GM21825 (cell line): ENCODE results near the gene CCNH.

Experiments used
- ATAC-seq: cut with Tn5 transposase; IDR thresholded peaks from one replicate; pipeline ENCODE4 v1.9.1; 2021; ENCODE audit warnings: mild to moderate bottlenecking, moderate library complexity; ENCODE audit not compliant: unreplicated experiment

CCNH gene

DNA sequence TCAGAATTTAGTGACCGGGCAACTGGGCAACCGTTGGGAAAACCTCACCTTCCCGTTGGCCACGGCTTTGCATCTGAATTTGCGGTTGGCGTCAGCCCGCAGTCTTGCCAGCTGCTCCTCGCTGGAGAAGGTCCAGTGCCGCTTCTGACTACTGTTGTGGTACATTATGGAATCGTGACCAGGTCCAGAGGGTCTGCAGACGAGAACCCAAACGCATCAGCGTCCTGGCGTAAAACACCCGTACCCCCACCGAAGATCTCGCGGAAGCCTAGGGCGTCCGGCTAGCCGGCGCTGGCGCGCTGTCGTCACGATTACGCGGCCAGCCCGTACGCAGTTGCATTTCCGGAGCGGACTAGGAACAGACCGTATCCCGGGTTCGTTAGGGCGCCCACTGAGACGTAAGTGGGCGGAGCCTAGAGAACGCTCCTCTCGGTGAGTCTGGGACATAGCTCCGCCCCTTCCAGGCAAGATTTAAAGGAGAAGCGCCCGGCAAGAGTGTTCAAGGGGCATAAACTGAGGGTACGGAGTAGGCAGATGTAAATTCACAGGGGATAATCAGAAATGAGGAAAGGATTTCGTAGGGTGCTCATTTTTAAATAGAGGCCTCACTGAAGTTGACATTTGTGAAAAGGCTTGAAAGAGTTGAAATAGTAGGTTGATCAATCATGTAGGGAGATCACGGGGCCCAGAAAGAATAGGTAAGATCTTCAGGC, at the start of gene CCNH:
CCNH (minus strand) TSS at position 301 of the 713 bp plus-strand sequence; CDS start at position 165, 136 bp downstream.
- peak; percentile 100 for ATAC-seq

DNA sequence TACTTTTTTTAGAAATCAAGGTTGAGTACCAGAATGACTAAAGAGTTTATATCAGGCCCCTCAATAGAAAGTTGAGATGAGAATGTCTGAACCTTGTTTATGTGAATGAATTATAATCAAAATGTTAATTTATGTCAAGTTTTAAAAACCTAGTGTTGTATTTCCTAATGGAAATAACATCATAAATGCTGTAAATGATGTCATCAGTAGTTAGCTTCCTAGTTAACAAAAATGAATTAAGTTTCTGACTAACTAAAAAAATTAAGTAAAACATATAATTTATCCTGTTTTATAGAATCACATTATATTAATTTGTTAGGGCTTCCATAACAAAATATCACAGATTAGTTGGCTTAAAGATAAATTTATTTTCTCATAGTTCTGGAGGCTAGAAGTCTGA, 45.0 kb upstream of the CCNH start:
- ATAC-seq: no peak

DNA sequence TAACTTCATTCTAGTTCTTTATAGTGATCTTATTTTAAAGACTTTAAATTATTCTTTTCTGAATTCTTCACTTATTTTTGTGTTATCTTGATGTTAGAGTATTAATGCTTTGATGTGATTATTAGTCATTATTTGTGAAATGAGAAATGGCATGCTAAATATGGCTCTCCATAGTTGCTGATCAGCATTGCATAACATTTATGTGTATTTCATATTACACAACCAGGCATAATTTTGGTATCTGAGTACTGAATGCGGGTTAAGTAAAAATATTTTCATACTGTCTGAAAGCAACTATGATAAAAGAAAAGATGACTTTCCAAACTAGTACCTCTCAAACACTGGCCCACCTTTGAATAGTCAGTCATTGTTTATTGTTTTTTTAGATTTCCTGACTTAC, 41.1 kb upstream of the CCNH start:
- ATAC-seq: no peak

DNA sequence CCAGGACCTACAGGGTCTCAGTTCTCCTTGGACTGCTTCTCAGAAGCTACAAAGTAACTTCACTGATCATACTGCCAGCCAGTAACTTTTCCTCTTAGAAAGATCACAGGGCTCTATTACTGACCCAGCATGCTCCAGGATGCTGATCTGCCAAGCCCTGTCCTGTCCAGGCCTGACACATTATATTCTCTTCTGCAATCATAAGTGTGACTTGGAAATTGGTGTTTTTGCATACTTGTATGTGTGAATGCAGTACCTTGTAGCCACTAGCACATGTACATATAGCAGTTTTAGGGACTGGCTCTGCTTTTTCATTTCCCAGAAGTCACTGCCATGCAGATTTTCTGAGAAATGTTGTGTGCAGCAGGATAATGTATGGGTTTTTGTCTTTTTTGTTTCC, 40.1 kb upstream of the CCNH start:
- ATAC-seq: no peak

DNA sequence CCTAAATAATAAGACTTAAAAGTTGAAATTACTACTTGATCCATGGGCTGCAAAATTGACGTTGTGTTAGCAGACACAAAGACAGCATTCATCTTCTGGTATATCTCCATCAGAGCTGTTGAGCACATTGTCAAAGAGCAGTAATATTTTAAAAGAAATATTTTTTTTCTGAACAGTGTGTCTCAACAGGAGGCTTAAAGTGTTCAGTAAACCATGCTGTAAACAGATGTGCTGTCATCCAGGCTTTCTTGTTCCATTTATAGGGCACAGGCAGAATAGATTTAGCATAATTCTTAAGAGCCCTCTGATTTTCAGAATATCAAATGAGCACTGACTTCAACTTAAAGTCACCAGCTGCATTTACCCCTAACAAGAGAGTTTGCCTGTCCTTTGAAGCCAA, 29.7 kb upstream of the CCNH start:
- ATAC-seq: no peak

DNA sequence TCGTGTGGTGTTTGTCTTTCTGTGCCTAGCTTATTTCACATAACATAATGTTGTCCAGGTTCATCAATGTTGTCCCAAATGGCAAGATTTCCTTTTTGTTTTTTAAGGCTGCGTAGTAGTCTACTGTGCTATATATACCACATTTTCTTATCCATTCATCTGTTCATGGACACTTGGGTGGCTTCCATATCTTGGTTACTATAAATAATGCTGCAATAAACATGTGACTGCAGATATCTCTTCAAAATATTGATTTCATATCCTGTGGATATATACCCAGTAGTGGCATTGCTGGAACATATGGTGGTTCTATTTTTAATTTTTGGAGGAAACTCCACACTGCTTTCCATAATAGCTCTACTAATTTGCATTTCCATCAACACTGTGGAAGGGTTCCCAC, 25.5 kb upstream of the CCNH start:
- no peak for ATAC-seq

DNA sequence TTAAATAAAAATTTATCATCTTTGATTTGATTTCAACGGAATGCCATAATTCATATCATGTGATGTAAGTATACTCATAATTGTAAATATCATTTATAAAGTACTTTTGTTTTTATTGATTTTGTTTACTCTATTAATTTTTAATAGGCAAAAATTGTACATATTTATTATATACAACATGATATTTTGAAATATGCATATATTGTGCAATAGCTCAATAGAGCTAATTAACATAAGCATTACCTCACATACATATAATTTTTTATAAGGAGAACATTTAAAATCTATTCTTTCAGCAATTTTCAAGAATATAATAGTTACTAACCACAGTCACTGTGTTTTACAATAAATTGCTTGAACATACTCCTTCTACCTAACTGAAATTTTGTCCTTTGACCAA, 25.0 kb upstream of the CCNH start:
- ATAC-seq: no peak

DNA sequence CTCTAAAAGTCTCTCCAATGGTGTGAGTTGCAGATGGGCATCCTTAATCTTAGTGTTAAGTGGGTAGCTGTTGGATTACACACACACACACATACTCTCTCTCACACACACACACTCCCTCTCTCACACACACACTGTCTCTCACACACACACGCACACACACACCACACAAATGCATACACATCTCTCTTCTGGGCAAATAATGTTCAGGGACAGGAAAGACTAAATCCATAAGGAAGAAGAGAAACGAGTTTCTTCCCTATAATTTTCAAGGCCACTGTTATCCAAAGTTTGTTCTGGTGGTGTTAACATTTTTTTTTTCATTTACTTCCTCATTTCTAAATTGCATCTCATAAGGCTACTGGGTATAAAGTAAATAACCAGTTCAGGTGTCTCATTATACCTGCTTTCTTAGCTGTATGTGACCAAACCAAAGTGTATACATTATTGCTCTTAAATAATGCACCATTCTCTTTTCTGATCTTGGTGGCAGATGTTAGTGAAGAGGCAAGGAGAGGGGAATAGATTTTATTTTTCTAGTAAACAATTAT, 22.5 kb upstream of the CCNH start:
- ATAC-seq: no peak

DNA sequence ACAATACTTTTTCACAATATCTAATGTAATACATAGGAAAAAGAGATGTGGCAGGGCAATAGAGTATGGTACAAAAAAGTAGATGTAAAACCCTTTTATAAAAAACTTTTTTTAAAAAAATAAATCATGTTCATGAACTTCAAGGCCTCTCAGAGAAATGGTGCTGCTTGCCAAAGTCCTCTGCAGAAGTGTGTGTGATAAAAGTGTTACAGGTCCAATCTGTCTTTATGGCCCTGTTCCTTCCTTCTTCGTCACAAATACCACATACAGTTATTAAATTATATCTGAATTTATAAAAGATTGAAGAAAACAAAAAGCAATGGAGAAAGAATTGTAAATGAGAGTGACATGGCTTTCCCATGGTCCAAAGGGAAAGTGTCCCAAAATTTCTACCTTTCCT, 21.7 kb upstream of the CCNH start:
- no peak for ATAC-seq

DNA sequence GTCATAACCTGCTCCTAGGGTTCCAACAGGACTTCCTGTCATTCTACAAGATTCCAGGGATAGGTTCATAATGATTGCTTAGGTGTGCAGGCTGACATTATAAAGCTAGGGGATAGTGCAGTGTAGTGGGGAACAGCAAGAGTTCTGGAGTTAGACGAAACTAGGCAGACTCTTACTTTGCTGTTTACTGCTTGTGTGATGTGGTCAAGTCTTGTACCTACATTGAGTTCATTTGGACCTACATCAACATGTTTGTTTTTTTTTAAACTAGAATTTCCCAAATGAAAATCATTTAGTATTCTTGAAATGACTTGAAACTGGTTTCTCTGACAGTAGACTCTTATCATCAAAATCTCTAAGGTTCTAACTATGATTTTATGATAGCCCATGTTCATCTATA, 21.2 kb upstream of the CCNH start:
- no peak for ATAC-seq

DNA sequence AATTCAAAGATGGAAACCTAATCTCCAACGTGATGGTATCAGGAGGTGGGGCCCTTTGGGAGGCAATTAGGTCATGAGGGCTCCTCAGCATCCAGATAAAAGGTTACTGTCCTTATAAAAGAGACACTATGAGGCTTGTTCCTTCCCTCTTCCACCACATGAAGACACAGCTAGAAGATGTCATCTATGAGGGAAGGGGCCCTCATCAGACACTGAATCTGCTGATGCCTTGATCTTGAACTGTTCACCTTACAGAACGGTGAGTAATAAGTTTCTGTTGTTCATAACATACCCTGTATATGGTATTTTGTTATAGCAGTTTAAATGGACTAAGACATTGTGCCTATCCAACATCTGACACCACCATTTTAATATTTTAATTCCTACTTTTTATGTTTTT, 19.7 kb upstream of the CCNH start:
- ATAC-seq: no peak

DNA sequence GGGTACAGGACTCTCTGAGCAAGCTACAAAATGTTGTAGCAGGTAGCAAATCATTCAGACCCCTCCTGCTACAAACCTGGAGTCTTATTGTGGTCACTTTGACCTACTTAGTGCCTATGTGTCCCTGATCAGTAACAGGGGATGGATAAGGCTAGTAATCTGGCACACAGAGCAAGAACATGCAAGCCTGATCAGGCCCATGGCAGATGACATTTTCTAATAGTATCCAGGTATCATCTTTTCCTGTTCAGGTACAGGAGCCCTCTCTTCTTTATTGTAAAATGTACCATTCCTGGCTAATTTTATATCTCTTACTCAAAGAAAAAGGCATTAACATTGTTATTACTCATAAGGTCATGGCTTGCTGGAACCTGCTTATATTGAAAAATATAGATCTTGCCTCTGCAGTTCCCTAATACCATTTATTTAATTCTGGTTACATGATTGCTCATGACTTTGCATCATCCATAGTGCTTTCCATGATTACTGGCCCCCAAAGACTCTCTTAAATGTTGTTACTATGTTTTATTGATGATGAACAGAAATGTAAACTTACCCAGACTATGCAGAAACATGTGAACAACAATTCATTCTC, 18.2 kb upstream of the CCNH start:
- no peak for ATAC-seq

DNA sequence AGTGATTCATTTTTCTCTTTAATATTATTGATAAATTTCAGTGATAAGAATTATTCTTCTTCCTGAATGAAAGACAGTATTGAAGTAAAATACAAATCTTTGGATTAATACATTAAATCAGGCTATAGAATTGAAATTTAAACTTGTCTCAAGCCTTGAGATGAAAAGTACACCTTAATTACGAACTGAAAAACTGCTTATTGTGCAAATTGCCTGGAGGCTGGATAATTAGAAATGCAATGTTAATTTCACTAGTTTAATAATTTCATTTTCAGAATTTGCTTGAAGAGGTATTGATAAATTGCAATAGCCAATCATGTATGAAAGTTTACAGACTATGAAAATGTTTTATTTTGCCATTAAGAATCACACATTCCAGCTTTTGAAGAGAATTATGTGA, 11.0 kb upstream of the CCNH start:
- no peak for ATAC-seq

DNA sequence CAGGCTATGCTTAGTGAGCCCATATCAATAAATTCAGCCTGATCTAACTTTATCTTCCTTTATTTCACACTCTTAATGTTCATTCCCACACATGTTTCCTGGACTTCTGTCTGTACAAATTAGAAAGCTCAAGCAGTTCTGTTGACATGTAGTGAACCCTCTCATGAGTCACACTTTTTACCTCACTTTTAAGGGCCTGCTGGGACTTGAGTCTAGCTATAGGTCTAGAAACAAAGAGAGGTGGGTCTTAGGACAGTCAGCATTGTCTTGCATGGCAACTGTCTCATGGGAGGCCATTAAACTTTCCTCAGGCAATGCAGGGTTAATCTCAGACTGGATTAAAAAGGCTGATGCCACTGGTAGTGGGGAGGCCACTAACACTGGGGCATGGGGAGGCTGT, 8.6 kb upstream of the CCNH start:
- ATAC-seq: no peak

DNA sequence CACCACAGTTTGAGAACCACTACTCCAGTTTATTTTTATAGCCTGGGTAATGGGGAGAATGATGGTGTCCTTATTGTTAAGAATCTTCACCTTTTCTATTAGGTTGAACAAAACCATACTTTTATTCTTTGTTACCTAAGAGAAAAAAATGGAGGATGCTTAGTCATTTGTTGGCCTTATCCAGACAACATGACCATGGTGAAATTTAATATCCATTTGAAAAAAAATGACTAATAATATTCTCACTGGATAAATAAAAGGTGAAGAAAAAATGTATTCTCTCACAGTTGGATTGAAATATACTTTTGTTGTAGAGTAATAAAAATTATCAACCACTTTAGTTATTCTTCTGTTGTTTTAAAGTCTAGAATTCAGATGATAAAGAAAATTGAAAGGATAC, 5.8 kb upstream of the CCNH start:
- no peak for ATAC-seq

DNA sequence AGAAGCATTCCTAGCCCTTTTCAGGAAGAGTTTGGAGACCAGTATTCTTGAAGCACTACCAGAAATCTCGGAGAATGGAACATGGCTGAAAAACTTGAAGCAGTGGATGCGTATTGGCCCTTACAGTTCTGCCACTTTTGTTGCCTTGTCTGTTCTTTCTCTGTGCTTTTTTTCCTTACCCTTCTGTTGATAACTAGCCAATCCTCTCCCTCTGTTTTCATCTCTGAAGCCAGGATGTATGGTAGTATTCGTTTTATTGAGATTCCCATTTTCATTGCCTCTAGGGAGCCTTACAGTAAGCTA, 564 bp upstream of the CCNH start:
- ATAC-seq: no peak

DNA sequence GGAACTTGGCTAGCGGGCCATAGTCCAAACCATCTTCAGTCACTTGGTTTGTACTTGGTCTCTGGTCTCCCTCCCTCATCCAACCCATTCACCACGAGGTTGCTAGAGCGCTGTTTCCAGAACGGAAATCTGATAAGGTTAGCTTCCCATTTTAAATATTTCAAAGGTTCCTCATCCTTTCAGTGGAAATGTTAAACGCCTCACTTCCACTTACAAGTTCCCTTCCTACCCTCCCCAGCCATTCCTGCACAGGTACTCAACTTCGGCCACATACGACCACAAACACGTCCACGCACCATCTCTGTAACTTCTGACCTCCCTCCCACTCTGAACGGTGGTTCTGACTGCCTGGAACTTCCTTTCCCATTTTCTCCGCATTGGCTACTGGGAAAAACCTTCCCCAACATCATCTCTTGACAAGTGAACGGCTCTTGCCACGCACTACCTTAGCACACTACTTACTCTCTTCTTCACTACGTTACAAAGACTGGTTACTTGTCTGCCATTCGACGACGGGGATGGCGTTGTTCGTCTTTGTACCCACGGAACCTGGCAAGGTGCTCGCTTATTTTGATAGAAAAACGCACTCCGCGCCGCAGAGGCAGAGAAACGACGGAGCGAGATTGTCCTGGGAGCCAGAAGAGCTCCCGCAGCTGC, 629 bp downstream of the CCNH start:
- peak; percentile 9 for ATAC-seq

DNA sequence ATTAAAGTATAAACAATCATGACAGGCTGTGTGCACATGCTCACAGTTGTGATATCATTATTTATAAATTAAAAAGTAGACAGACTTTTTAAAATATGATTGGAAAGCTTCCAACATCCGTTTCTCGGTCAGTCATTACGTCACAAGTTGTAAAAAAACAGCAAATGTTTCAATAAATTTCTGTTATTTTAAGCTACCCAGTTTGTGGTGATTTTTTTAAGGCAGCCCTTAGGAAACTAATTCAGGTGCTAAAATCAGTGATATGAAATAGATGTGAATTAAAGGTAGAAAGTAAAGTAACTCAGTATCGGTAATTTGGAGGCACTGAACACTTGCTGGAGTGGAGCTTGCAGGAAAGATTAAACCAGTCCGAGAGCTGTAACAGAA, 1.2 kb downstream of the CCNH start:
- ATAC-seq: no peak

DNA sequence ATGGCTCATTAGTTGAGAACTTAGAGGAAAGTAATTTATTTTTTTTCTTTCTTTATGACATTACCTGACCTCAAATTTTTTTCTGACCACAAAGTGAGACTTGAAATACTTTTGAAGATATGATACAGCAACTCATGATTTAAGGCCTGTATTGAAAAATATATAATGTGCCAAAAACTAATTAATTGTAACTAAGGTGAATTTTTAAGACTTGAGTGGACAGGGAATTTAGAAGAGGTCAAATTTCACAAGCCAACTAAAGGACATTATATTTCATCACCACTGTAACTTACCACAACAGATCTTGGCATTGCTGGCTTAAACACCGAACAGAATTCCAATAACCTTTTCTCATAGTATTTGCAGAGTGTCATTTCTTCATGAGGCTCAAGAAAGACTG, 1.8 kb downstream of the CCNH start:
- no peak for ATAC-seq

DNA sequence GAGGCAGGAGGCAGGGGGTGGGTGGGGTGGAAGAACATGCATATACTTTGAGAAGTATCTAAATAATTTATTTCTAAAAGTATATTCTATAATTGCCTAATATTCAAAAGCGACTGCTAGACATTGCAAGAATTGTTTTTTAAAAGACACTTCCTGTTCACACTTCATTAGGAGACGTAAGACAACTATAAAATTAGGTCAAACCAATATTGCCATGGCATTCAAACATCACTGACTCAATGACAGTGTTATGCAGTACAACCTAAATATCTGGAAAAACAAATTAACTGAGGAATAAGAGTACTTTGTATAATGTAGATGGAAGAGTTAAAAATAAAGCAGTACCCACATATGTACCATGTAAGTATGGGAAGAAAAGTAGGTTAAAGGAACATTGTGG, 4.5 kb downstream of the CCNH start:
- no peak for ATAC-seq

DNA sequence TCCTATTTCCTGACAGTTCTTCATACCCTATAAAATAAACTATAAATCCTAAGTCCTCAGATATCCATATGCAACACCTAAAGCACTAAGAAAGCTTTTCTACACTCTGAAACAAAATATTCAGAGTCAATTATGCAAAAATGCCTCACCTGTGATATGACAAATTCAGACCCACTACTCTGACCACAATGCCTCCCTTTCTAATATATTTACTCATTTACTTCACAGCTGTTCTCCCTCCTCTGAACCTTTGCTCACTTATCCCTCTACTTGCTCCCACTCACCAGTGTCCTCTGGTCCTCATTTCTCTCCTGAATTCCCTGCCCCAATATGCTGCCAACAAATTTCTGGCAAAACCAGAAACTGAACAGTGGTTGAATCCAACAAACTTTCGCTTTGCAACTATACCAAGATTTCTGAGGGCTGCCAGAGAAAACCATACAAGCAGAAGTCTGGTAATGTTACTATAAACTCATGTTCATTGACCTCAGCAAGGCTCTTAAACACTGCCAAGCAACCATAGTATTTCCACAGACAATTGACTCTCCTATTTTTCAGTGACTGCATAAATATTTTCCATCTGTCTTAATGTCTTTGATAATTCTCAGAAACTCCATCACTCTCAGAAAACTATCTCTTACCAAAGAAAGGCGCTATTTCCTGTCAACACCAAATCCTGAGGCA, 7.1 kb downstream of the CCNH start:
- no peak for ATAC-seq

DNA sequence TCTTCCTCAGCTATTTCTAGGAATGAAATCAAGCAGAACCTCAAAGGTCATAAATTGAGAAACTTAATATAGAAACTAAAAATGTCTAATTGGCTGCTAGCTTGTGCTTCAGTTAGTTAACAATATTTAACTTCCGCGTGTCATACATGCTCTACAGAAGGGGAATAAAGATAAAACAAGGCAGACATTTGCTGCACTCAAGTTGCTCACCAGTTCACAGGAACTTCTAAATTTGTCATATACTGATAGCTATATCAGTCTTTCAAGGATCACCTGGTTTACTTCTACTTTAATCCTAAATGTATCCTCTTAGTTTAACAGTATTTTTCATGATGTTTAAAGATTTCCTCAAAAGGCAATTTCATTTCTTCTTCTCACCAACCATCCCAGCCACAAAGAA, 8.4 kb downstream of the CCNH start:
- ATAC-seq: no peak
